GM18519 (cell line): ENCODE results near the gene PI4K2B.
"Not testable (repeated sequence)": the region's sequence is repeated elsewhere in the genome, so short reads cannot be mapped to it uniquely, and the experiment has no call there.

ENCODE experiments used
- ATAC-seq: cut with Tn5 transposase; IDR thresholded peaks from one replicate; pipeline ENCODE4 v1.9.1; 2021; ENCODE audit warnings: mild to moderate bottlenecking, moderate library complexity; ENCODE audit not compliant: unreplicated experiment, low FRiP score

Gene PI4K2B

DNA sequence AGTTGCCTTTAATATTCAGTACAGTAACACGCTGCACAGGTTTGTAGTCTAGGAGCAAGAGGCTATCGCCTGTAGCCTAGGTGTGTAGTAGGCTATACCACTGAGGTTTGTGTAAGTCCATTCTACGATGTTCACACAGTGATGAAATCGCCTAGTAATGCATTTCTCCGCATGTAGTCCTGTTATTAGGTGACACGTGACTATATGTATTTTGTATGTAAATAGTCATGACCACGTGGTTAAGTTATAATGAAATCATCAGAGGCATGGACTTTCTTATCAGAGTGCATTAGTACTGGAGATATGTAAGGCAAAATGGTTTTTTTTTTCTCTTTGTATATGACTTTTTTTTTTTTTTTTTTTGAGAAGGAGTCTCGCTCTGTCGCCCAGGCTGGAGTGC lies 68.8 kb downstream of the PI4K2B start:
- ATAC-seq = no peak

DNA sequence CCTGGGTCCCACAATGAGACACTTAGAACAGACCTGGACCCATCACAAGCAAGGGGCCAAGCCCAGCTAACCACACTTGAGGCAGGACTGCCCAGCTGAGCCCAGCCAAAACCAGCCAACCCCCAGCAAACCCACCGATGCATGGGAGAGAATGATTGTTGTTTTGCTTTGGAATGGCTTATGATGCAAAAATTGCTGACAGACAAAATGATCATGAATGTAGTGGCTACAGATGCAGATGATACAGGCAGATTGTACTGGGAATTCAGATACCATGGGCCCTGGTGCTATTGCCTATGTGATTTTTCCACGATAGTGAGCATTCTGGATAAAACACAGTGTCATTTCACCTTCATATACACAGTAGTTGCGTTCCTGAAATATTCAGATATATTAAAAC lies 69.7 kb downstream of the PI4K2B start:
- ATAC-seq = no peak

DNA sequence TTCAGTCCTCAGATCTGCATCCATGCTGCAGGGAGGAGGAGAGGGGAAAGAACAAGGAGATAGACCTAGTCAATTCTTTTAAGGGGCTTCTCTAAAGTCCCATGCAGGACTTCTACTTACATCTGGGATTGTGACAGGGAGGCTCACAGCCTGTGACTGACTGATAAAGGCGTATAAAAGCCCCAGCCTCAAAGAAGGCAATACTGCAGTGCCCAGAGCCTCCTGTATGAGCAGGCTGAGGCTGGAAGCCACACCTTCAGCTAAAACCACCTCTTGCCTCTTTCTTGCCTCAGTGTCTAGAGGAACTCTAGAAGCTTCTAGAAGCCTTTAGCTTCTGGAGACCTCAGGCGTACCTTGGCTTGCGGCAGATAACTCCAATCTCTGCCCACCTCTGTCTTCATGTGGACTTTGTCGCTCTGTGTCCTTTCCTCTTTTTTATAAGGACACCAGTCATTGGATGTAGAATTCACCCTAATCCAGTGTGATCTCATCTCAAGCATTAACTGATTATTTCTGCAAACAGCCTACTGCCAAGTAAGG lies 72.8 kb downstream of the PI4K2B start:
- ATAC-seq = no peak

- ATAC-seq = no peak
Observed at GRCh38 chr4:25307596-25307995, 73.8 kb downstream of the PI4K2B start.

- no peak for ATAC-seq
Observed at GRCh38 chr4:25308306-25308705, 74.5 kb downstream of the PI4K2B start.

- no peak for ATAC-seq
Observed at GRCh38 chr4:25308761-25309160, 74.9 kb downstream of the PI4K2B start.

- ATAC-seq = peak; percentile 67
Observed at GRCh38 chr4:25310066-25310802, 76.4 kb downstream of the PI4K2B start.

- ATAC-seq = peak; percentile 14
Observed at GRCh38 chr4:25310803-25311166, 77.0 kb downstream of the PI4K2B start.

DNA sequence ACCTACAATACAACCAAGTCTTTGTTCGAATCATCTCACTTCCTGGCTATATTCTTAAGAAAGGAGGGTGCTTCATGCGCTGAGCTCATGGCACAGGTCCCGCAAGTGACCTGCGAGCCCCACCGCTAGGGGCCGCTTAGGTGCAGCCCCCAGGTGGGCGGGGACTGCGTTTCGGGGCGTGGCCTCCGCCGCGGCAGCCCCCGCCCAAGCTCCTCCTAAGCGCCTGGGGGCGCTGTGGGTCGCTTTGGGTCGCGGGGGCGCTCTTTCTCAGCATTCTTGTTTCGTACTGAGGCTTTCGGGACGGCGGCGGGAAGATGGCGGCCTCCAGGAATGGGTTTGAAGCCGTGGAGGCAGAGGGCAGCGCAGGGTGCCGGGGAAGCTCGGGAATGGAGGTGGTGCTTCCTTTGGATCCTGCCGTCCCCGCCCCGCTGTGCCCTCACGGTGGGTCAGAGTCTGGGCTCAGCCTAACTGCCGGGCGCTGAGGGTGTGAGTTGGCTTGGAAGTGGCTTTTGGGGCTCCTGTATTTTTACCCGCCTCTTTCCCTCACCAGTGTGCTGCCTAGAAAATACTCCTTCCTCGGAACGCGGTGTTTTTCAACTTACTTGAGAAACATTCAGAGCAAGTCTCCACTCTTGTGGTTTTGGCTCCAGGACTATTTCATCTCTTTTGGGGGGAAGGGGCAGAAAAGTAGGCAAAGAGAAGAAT lies 78.8 kb downstream of the PI4K2B start, which contains the start of gene ZCCHC4:
ZCCHC4 (plus strand) TSS at position 279 of the 705 bp plus-strand sequence; CDS start at position 315, 36 bp downstream.
- peak; percentile 73 for ATAC-seq

DNA sequence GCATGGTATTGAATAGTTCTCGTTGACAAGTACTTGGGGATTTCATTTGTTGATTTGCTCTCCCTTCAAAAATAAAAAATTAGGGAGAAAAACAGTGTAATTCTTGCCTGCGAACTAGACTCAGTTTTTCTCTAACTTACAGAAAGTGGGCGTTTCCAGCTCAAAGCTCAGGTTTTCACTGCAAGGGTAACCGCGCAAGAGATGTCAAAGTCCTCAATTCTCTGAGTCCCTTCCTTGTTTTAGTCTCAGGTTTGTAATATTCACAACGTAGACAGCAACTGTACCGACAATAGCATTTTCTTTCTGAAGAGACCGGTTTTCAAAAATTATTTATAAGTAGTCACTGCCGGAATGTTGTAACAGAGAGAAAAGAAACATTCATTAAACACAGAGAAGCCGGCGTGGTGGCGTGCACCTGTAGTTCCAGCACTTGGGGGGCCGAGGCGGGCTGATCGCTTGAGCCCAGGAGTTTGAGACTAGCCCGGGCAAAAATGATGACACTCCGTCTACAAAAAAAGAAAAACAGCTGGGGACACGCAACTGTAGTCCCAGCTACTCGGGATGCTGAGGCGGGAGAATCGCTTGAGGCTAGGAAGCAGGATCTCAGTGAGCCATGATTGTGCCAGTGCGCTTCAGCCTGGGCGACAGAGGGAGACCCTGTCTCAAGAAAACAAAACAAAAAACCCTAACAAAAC lies 79.5 kb downstream of the PI4K2B start:
- ATAC-seq = no peak

- no peak for ATAC-seq
Observed at GRCh38 chr4:25320336-25320735, 86.5 kb downstream of the PI4K2B start.

GRCh38 chr4:25320773-25321172 lies 86.9 kb downstream of the PI4K2B start:
- ATAC-seq = no peak

DNA sequence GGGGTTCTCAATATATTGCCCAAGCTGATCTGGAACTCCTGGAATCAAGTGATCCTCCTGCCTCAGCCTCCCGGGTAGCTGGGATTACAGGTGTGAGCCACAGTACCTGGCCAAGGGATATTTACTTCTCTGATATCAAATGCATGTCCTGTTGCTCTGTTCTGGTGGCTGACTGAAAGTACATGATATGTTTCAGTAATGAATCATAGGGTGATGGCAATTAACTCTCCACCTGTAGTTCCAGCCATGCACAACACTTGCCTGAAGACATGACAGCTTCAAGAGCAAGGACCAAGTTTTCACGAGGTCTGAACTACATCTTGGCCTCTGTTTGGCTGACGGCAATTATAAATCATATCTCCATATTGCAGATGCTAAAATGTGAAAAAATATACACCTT lies 87.9 kb downstream of the PI4K2B start:
- ATAC-seq = no peak

- ATAC-seq = not testable (repeated sequence)
Observed at GRCh38 chr4:25328463-25328862, 94.6 kb downstream of the PI4K2B start.
